ENCODE measurements around the gene PRPS1L1. TPM values are rescaled to one million over a fixed set of nuclear protein-coding genes. Genes with fewer than 3 reads are reported as not detected.

Gene PRPS1L1
- total RNA-seq, 1 experiment from 2014 or later = not detected

DNA sequence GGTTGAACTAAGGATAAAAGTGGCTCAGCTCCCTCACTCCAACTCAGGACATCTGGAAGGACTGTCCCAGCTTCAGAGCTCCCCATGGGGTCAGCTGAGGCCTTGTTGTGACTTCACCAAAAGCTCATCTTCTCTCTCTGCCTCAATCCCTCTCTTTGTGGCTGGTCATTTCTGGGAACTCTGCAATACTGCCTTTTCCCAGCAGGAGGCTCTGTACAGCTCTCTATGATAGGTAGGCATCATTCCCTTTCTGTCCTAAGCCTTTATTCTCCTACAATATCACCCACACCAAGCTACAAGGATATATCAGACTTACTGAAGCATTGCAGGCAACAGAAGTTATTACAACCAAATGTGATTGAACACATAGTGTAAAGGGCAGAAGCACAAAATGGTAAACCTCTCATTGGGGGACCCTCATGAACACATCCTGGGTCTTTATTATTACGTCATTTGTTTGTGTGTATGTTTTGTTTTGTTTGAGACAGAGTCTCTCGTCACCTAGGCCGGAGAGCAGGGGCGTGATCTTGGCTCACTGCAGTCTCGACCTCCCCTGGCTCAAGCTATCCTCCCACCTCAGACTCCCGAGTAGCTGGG is 36.7 kb upstream of the PRPS1L1 start:
- H3K27me3 Mint-ChIP-seq (ENCODE audit: insufficient read depth, unreplicated experiment) = peaks cover 8% of the 10 kb centered on the region
- no peaks in the 10 kb centered on the region for H3K4me1 Mint-ChIP-seq (ENCODE audit: low read depth, unreplicated experiment)
- intact Hi-C loops (cut with micrococcal nuclease; ENCODE audit: unreplicated experiment) = loop anchor here (5.0 to 10.0 kb wide), 2 partner anchors 162 to 260 kb away; no protein-coding TSS in a partner anchor
- TF ChIP-seq CTCF (IDR thresholded peaks at IDR 0.05; ENCODE audit: insufficient read depth in 1 of 2, low read depth in 1 of 2, low read length in 1 of 2, severe bottlenecking in 1 of 2, unreplicated experiment in 1 of 2) = peak; percentile 45 to 46
- Histone ChIP-seq H3K36me3 (ENCODE audit: control insufficient read depth, insufficient read depth, low read length) (no peaks in the 10 kb centered on the region), H3K4me1 (no peaks in the 10 kb centered on the region), H3K27me3 (replicated peaks; ENCODE audit: control insufficient read depth, insufficient read depth, low read length) (no peaks in the 10 kb centered on the region), H3K9me3 (no peaks in the 10 kb centered on the region), H3K4me3 (ENCODE audit: low read depth, low read length) (no peak overlapping the region)
- no peaks in the 10 kb centered on the region for H3K36me3 Mint-ChIP-seq (ENCODE audit: insufficient read depth, unreplicated experiment)
- no peaks in the 10 kb centered on the region for H3K9me3 Mint-ChIP-seq (ENCODE audit: unreplicated experiment)
- no TSS peak for BruUV-seq (replicated peaks)
- peak in 1 of 2 experiments; percentile 39 for DNase-seq
- H3K27ac Mint-ChIP-seq (ENCODE audit: unreplicated experiment) = no peak overlapping the region
- POLR2A ChIA-PET = no interaction called here
- CTCF ChIA-PET = no interaction called here
- H3K4me3 Mint-ChIP-seq (ENCODE audit: unreplicated experiment) = no peak overlapping the region

DNA sequence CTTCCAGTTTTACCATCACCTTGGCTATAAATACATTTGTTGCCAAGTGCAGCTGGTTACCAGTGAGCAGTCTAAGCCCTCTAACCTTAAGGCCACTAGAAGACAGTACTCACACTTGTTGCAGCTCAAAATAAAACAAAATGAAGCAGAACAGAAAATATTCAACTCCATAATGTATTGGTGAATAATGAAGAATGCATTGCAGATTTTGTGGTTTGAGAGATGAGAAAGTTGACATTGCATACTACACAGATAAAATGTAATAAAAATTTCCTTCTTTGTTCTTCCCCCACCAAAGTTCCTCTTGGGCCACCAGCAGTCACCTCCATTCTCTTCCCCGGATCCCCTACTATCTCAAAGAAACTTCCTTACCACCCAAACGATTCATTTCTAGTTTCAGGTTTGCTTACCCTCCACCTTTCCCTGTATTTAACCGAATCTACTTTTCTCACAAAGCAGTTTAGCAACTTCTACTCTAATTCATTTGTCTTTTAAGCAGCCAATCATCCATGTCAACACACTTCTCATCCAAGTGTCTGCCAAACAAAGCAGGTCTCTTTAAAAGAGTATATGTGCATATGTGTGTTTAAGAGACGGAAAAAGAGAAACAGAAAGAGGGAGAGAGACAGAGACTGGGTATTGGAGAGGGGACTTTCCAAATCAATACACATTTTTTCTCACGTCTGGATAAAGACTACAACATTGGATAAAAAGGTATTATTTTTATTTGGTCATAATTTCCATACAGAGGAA is 35.7 kb upstream of the PRPS1L1 start:
- no TSS peak for BruUV-seq (replicated peaks)
- Histone ChIP-seq H3K9me3 (no peaks in the 10 kb centered on the region), H3K4me3 (ENCODE audit: low read depth, low read length) (no peak overlapping the region), H3K27me3 (replicated peaks; ENCODE audit: control insufficient read depth, insufficient read depth, low read length) (no peaks in the 10 kb centered on the region), H3K4me1 (no peaks in the 10 kb centered on the region), H3K36me3 (ENCODE audit: control insufficient read depth, insufficient read depth, low read length) (no peaks in the 10 kb centered on the region)
- TF ChIP-seq CTCF (IDR thresholded peaks at IDR 0.05; ENCODE audit: insufficient read depth in 1 of 2, low read depth in 1 of 2, low read length in 1 of 2, severe bottlenecking in 1 of 2, unreplicated experiment in 1 of 2) = no peak
- Mint-ChIP-seq H3K36me3 (ENCODE audit: insufficient read depth, unreplicated experiment) (no peaks in the 10 kb centered on the region), H3K4me3 (ENCODE audit: unreplicated experiment) (no peak overlapping the region), H3K9me3 (ENCODE audit: unreplicated experiment) (no peaks in the 10 kb centered on the region), H3K27ac (ENCODE audit: unreplicated experiment) (no peak overlapping the region), H3K4me1 (ENCODE audit: low read depth, unreplicated experiment) (no peaks in the 10 kb centered on the region), H3K27me3 (ENCODE audit: insufficient read depth, unreplicated experiment) (peaks cover 8% of the 10 kb centered on the region)
- CTCF ChIA-PET = no interaction called here
- DNase-seq = no peak
- intact Hi-C loops (cut with micrococcal nuclease; ENCODE audit: unreplicated experiment) = loop anchor here (5.0 to 10.0 kb wide), 2 partner anchors 161 to 261 kb away; no protein-coding TSS in a partner anchor
- POLR2A ChIA-PET = no interaction called here

DNA sequence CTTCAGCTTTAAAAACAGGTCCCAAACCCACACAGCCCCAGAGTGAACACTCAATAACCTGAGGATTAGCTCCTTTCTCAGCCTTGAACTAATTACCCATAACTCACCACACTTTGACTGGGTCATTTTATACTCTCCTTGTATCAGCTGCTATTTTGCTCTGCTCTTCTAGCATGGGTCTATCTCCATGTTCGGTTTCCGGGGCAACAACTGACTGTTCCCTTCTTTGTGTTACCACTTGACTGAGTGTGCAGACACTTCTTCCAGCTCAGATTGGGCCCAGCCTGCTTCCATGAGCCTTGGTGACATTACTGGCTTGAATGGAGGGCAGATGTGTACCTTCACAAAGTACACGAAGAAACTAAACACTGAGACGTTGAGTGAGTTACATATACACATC is 31.5 kb upstream of the PRPS1L1 start:
- POLR2A ChIA-PET = no interaction called here
- no peaks in the 10 kb centered on the region for H3K9me3 Mint-ChIP-seq (ENCODE audit: unreplicated experiment)

More for the DNA sequence above, 31.5 kb upstream of the PRPS1L1 start:
- no peak overlapping the region for H3K4me3 ChIP-seq (ENCODE audit: low read depth, low read length)
- no peak overlapping the region for H3K4me3 Mint-ChIP-seq (ENCODE audit: unreplicated experiment)
- CTCF ChIA-PET = interaction anchor here (0.7 kb wide), 1 partner anchor 9 kb away, joined by 3 read pairs; no protein-coding TSS in a partner anchor
- no peaks in the 10 kb centered on the region for H3K9me3 ChIP-seq
- no peaks in the 10 kb centered on the region for H3K4me1 ChIP-seq
- no TSS peak for BruUV-seq (replicated peaks)
- no peaks in the 10 kb centered on the region for H3K4me1 Mint-ChIP-seq (ENCODE audit: low read depth, unreplicated experiment)
- H3K27me3 Mint-ChIP-seq (ENCODE audit: insufficient read depth, unreplicated experiment) = peaks cover 4% of the 10 kb centered on the region
- TF ChIP-seq CTCF (IDR thresholded peaks at IDR 0.05; ENCODE audit: insufficient read depth in 1 of 2, low read depth in 1 of 2, low read length in 1 of 2, severe bottlenecking in 1 of 2, unreplicated experiment in 1 of 2) = no peak
- no peaks in the 10 kb centered on the region for H3K27me3 ChIP-seq (replicated peaks; ENCODE audit: control insufficient read depth, insufficient read depth, low read length)
- intact Hi-C loops (cut with micrococcal nuclease; ENCODE audit: unreplicated experiment) = no loop called here
- no peaks in the 10 kb centered on the region for H3K36me3 Mint-ChIP-seq (ENCODE audit: insufficient read depth, unreplicated experiment)
- no peak for DNase-seq
- no peaks in the 10 kb centered on the region for H3K36me3 ChIP-seq (ENCODE audit: control insufficient read depth, insufficient read depth, low read length)
- no peak overlapping the region for H3K27ac Mint-ChIP-seq (ENCODE audit: unreplicated experiment)

Data from Caco-2 (cell line).